ENCODE results near the gene SMIM35. TPM values are rescaled to one million over a fixed set of nuclear protein-coding genes. Genes with fewer than 3 reads are reported as not detected.
A peak's percentile ranks its signal among the peaks of the same experiment; 100 is the strongest.

Gene SMIM35
- total and polyA plus RNA-seq, 4 donors, result 0.06 to 0.17 (median 0.11) TPM

GRCh38 chr11:117959438-117960149 lies 127.2 kb downstream of the SMIM35 start:
- Histone ChIP-seq H3K4me3 (no peak overlapping the region), H3K9ac (ENCODE audit: insufficient read depth in 1 of 2, low read length in 2 of 2) (no peak overlapping the region), H3K27ac (ENCODE audit: low read depth in 1 of 2, low read length in 1 of 2) (peak overlapping the region in 1 of 2 donors; percentile 23), H3K9me3 (ENCODE audit: control insufficient read depth in 4 of 4, insufficient read depth in 3 of 4, low read length in 3 of 4) (no peaks in the 10 kb centered on the region), H3K27me3 (ENCODE audit: control insufficient read depth in 3 of 3, insufficient read depth in 3 of 3, low read length in 2 of 3) (no peaks in the 10 kb centered on the region), H3K4me1 (ENCODE audit: control insufficient read depth in 5 of 5, insufficient read depth in 5 of 5, low read length in 5 of 5) (no peaks in the 10 kb centered on the region), H3K36me3 (ENCODE audit: control insufficient read depth in 4 of 4, insufficient read depth in 4 of 4, low read length in 4 of 4) (no peaks in the 10 kb centered on the region)
- WGBS, 2 donors, result 80 to 87% methylated on average over 1 of the region's 1 CpG
- TF ChIP-seq, protein P1, sequence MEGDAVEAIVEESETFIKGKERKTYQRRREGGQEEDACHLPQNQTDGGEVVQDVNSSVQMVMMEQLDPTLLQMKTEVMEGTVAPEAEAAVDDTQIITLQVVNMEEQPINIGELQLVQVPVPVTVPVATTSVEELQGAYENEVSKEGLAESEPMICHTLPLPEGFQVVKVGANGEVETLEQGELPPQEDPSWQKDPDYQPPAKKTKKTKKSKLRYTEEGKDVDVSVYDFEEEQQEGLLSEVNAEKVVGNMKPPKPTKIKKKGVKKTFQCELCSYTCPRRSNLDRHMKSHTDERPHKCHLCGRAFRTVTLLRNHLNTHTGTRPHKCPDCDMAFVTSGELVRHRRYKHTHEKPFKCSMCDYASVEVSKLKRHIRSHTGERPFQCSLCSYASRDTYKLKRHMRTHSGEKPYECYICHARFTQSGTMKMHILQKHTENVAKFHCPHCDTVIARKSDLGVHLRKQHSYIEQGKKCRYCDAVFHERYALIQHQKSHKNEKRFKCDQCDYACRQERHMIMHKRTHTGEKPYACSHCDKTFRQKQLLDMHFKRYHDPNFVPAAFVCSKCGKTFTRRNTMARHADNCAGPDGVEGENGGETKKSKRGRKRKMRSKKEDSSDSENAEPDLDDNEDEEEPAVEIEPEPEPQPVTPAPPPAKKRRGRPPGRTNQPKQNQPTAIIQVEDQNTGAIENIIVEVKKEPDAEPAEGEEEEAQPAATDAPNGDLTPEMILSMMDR (IDR thresholded peaks at IDR 0.05; ENCODE audit: control extremely low read depth, extremely low read depth), result no peak
- no peak for ATAC-seq (ENCODE audit: insufficient read depth, low FRiP score)
- no peak for DNase-seq

GRCh38 chr11:117958949-117959348 lies 127.8 kb downstream of the SMIM35 start:
- no peak overlapping the region for H3K9ac ChIP-seq (ENCODE audit: insufficient read depth in 1 of 2, low read length in 2 of 2)
- TF ChIP-seq, protein P1 (IDR thresholded peaks at IDR 0.05; ENCODE audit: control extremely low read depth, extremely low read depth), result no peak
- ATAC-seq (ENCODE audit: insufficient read depth, low FRiP score) (no peak), DNase-seq (no peak)
- H3K9me3 ChIP-seq (ENCODE audit: control insufficient read depth in 4 of 4, insufficient read depth in 3 of 4, low read length in 3 of 4), result no peaks in the 10 kb centered on the region
- H3K4me3 ChIP-seq, result no peak overlapping the region
- H3K27me3 ChIP-seq (ENCODE audit: control insufficient read depth in 3 of 3, insufficient read depth in 3 of 3, low read length in 2 of 3), result no peaks in the 10 kb centered on the region
- no peak overlapping the region for H3K27ac ChIP-seq (ENCODE audit: low read depth in 1 of 2, low read length in 1 of 2)
- 98 to 100% methylated on average over 1 of the region's 1 CpG for WGBS, 2 donors
- no peaks in the 10 kb centered on the region for H3K36me3 ChIP-seq (ENCODE audit: control insufficient read depth in 4 of 4, insufficient read depth in 4 of 4, low read length in 4 of 4)
- no peaks in the 10 kb centered on the region for H3K4me1 ChIP-seq (ENCODE audit: control insufficient read depth in 5 of 5, insufficient read depth in 5 of 5, low read length in 5 of 5)

Other genes with a start within 250 kb of the SMIM35 start
- gene FXYD6, start 210.3 kb downstream of the SMIM35 start, total RNA-seq, result 10 to 100 TPM; 45.7 to 70.0 TPM
- gene FXYD6, start 210.3 kb downstream of the SMIM35 start, polyA plus RNA-seq, result 10 to 100 TPM; 37.0 to 42.0 TPM
- 1 to 10 TPM; 9.4 TPM for gene TMPRSS13, start 157.6 kb downstream of the SMIM35 start, total RNA-seq
- 1 to 10 TPM; 5.8 to 9.1 TPM for gene TMPRSS13, start 157.6 kb downstream of the SMIM35 start, polyA plus RNA-seq
- 10 to 100 TPM; 15.4 to 41.1 TPM for gene IL10RA, start 100.6 kb downstream of the SMIM35 start, total RNA-seq
- 10 to 100 TPM in 1 of 2 donors, 1 to 10 TPM in 1; 7.9 to 52.5 TPM for gene IL10RA, start 100.6 kb downstream of the SMIM35 start, polyA plus RNA-seq
- 10 to 100 TPM in 1 of 2 donors, 1 to 10 TPM in 1; 4.8 to 10.1 TPM for gene TMPRSS4, start 9.9 kb downstream of the SMIM35 start, total RNA-seq
- gene TMPRSS4, start 9.9 kb downstream of the SMIM35 start, polyA plus RNA-seq, result 1 to 10 TPM; 8.7 to 8.8 TPM
- gene SCN4B, start 65.9 kb upstream of the SMIM35 start, total RNA-seq, result 1 to 10 TPM; 3.1 to 5.2 TPM
- gene SCN4B, start 65.9 kb upstream of the SMIM35 start, polyA plus RNA-seq, result 1 to 10 TPM in 1 of 2 donors, under 1 TPM in 1; 0.95 to 1.5 TPM
- gene SCN2B, start 89.7 kb upstream of the SMIM35 start, total RNA-seq, result 1 to 10 TPM; 1.0 to 1.6 TPM
- gene SCN2B, start 89.7 kb upstream of the SMIM35 start, polyA plus RNA-seq, result under 1 TPM; 0.03 to 0.20 TPM
- gene JAML, start 138.0 kb upstream of the SMIM35 start, total RNA-seq, result 10 to 100 TPM; 29.3 to 49.1 TPM
- 10 to 100 TPM; 34.4 to 36.5 TPM for gene JAML, start 138.0 kb upstream of the SMIM35 start, polyA plus RNA-seq
- 10 to 100 TPM; 12.4 to 22.6 TPM for gene MPZL3, start 165.4 kb upstream of the SMIM35 start, total RNA-seq
- 1 to 10 TPM; 7.7 to 9.9 TPM for gene MPZL3, start 165.4 kb upstream of the SMIM35 start, polyA plus RNA-seq
- gene MPZL2, start 177.3 kb upstream of the SMIM35 start, total RNA-seq, result 100 to 1,000 TPM; 116 to 143 TPM
- gene MPZL2, start 177.3 kb upstream of the SMIM35 start, polyA plus RNA-seq, result 100 to 1,000 TPM in 1 of 2 donors, 10 to 100 TPM in 1; 87.2 to 120 TPM
- gene CD3E, start 217.8 kb upstream of the SMIM35 start, total RNA-seq, result 1 to 10 TPM; 4.4 to 5.3 TPM
- gene CD3E, start 217.8 kb upstream of the SMIM35 start, polyA plus RNA-seq, result 1 to 10 TPM; 5.1 to 5.7 TPM

All from lung (tissue), 12 donors.